ENCODE measurements around the gene RASGRP4.

RASGRP4 gene

DNA sequence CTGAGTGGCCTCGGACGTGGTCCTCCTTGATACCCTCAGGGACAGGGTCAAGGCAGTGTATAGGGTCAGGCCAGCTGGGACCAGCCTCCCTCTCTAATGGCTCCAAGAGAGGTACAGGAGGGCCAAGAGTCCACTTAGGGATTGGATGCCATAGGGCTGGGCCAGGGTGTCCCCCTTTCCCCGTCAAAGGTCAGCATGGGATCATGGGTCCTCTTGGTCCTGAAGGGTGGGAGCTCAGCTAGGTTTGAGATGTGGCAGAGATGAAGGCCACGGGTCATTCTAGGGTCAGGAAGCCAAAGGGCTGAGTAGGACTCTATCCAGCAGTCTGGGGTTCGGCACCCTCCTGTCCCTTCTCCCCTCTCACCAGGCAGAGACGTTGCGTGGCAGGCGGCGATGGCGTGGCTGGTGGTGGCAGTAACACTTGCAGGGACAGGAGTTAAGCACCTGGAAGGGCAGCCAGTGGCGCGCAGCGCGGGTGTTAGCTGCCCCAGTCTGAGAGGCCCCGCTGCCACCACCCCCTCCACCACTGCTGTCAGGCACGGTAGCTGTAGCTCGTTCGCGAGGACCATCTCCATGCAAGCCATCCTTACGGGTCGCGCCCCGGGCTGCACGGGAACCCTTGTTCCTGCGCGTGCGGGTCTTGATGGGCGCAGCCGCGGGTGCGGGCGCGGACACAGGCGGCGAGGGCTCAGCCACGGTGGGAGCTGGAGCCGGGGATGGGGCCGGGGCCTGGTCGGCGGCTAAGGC lies 40.8 kb downstream of the RASGRP4 start:
- TF ChIP-seq, protein P1, sequence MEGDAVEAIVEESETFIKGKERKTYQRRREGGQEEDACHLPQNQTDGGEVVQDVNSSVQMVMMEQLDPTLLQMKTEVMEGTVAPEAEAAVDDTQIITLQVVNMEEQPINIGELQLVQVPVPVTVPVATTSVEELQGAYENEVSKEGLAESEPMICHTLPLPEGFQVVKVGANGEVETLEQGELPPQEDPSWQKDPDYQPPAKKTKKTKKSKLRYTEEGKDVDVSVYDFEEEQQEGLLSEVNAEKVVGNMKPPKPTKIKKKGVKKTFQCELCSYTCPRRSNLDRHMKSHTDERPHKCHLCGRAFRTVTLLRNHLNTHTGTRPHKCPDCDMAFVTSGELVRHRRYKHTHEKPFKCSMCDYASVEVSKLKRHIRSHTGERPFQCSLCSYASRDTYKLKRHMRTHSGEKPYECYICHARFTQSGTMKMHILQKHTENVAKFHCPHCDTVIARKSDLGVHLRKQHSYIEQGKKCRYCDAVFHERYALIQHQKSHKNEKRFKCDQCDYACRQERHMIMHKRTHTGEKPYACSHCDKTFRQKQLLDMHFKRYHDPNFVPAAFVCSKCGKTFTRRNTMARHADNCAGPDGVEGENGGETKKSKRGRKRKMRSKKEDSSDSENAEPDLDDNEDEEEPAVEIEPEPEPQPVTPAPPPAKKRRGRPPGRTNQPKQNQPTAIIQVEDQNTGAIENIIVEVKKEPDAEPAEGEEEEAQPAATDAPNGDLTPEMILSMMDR (IDR thresholded peaks at IDR 0.05; ENCODE audit: low read depth, low read length, missing control alignments) = no peak
- H3K4me3 ChIP-seq (ENCODE audit: low read depth, low read length) = no peak overlapping the region
- H3K27me3 ChIP-seq (replicated peaks) = no peaks in the 10 kb centered on the region
- no peak overlapping the region for H3K27ac ChIP-seq
- in situ Hi-C loops (cut with HindIII; ENCODE audit: low pct_ligation_motif_present, low sequenced_read_pairs) = no loop called here
- DNase-seq = no peak
- H3K36me3 ChIP-seq (replicated peaks) = peaks cover 49% of the 10 kb centered on the region

DNA sequence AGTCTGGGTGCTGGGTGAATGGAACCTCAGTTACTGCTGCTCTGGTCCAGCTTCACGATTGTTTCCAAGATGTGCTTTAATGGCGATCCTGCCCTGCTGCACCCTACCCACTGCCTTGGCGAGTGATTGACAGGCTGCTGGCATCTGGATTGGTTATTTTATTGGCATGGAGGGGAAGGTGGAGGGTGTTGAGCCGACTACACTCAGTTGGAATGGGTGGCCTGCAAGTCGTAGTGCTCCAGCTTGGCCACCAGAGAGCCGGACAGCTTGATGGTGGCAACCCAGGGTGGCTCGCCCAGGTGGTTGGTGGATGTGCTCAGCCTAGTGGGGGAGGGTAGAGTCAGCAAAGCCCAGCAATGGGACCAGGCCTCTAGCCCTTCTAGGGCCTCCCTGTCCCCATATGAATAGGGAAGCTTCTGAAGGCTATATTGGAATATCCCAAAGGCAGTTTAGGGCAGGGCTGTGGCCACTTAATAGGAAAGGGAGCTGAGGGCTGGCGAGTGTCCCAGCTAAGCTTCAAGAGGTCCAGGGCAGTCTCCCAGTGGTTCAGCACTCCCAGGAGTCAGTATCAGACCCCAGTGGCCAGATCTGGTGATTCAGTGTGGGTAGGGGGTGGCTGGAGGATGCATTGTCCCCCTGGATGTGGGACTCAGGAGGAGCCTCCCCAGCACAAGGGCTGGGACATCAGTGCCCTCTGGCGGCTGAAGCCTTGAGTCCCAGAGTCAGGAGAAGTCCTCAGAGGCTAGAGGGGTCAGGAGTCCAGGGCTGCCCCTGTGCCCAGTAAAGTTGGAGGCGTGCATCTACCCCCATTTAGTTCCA lies 41.6 kb downstream of the RASGRP4 start:
- in situ Hi-C loops (cut with HindIII; ENCODE audit: low pct_ligation_motif_present, low sequenced_read_pairs) = no loop called here
- Histone ChIP-seq H3K36me3 (replicated peaks) (peaks cover 57% of the 10 kb centered on the region), H3K27ac (no peak overlapping the region), H3K4me3 (ENCODE audit: low read depth, low read length) (no peak overlapping the region), H3K27me3 (replicated peaks) (no peaks in the 10 kb centered on the region)
- no peak for DNase-seq
- TF ChIP-seq, protein P1 (IDR thresholded peaks at IDR 0.05; ENCODE audit: low read depth, low read length, missing control alignments) = peak; percentile 73

DNA sequence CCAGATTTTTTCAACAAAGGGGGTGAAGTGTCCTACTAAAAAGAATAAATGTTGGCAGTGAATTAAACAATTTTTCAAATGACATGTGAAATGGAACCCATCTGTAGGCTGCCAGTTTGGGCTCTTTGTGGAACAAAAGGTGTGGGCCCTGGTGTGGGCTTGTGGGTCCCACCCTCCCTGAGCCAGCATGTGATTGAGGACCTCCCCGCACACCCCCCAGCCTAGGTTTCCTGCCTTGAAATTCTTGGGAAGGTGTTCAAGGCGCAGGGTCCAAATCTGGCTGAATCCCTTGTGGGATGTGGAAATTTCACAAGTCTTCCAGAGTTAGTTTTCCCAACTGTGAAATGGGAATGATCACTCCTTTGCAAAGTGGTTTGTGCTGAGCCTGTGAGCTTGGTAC lies 42.3 kb downstream of the RASGRP4 start:
- DNase-seq = no peak
- no peak overlapping the region for H3K4me3 ChIP-seq (ENCODE audit: low read depth, low read length)
- no peak overlapping the region for H3K27ac ChIP-seq
- no peaks in the 10 kb centered on the region for H3K27me3 ChIP-seq (replicated peaks)
- TF ChIP-seq, protein P1 (IDR thresholded peaks at IDR 0.05; ENCODE audit: low read depth, low read length, missing control alignments) = no peak
- H3K36me3 ChIP-seq (replicated peaks) = peaks cover 62% of the 10 kb centered on the region
- in situ Hi-C loops (cut with HindIII; ENCODE audit: low pct_ligation_motif_present, low sequenced_read_pairs) = no loop called here

DNA sequence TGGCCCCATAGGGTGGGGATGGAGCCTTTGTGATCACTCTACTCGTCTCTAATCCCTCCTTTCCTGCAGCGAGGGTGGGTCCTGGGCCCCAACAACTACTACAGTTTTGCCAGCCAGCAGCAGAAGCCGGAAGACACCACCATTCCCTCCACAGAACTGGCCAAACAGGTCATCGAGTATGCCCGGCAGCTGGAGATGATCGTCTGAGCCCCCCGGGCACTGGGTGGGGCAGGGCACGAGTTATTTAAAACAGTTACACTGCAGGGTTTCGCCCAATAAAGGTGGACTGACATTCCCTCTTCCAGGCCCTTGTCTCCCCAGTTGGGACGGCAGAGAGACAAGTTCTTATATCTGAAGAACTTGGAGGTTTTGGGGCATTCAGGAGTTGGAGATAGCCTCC lies 42.8 kb downstream of the RASGRP4 start:
- DNase-seq = no peak
- TF ChIP-seq, protein P1 (IDR thresholded peaks at IDR 0.05; ENCODE audit: low read depth, low read length, missing control alignments) = no peak
- no peaks in the 10 kb centered on the region for H3K27me3 ChIP-seq (replicated peaks)
- peaks cover 64% of the 10 kb centered on the region for H3K36me3 ChIP-seq (replicated peaks)
- H3K27ac ChIP-seq = no peak overlapping the region
- in situ Hi-C loops (cut with HindIII; ENCODE audit: low pct_ligation_motif_present, low sequenced_read_pairs) = no loop called here
- H3K4me3 ChIP-seq (ENCODE audit: low read depth, low read length) = no peak overlapping the region

DNA sequence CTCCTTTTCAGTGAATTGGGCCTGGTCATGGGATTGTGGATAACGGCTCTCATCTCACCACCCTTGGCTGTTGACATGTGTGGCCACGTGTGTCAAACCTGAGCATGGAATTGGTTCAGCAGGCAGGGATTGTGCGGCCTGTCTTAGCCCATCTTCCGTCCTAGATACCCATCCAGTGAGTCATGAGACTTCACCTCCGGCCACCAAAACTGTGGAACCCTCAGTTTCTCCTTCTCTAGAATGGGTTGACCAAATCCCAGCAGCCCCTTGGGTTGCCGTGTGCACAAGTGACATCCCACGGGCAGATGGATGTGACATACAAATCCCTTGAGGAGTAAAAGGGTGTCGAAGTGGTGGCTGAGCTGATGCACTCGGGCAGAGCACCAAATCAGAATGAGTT lies 44.9 kb downstream of the RASGRP4 start:
- TF ChIP-seq, protein P1 (IDR thresholded peaks at IDR 0.05; ENCODE audit: low read depth, low read length, missing control alignments) = no peak
- H3K27me3 ChIP-seq (replicated peaks) = no peaks in the 10 kb centered on the region
- in situ Hi-C loops (cut with HindIII; ENCODE audit: low pct_ligation_motif_present, low sequenced_read_pairs) = no loop called here
- H3K36me3 ChIP-seq (replicated peaks) = peaks cover 78% of the 10 kb centered on the region
- no peak for DNase-seq
- no peak overlapping the region for H3K4me3 ChIP-seq (ENCODE audit: low read depth, low read length)
- no peak overlapping the region for H3K27ac ChIP-seq

Data from brain microvascular endothelial cell (primary cell).